Measurements from ENCODE around the gene RAD50.

The RAD50 gene

DNA sequence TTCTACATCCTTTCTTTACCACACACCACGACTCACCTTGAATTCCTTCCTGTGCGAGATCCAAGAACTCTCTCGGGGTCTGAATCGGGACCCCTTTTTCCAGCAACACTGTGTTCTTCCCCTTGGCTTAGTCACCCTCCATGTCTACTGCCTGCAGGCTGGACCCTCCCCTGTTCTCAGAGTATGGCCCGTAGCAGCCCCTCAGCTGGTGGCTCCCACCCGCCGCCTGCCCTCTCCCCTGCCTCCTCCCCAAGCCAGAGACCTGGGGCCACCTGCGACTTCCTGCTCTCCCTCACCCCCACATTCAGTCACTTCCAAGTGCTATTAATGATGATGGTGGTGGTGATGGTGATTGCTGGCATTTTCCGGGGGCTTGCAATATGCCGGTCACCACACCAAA, 110.5 kb downstream of the RAD50 start:
- no peak for DNase-seq (ENCODE audit: low read depth)
- H3K4me3 ChIP-seq (ENCODE audit: low read depth, low read length): no peak overlapping the region
- in situ Hi-C loops (cut with HindIII; ENCODE audit: low sequenced_read_pairs): no loop called here
- TF ChIP-seq, protein P1, sequence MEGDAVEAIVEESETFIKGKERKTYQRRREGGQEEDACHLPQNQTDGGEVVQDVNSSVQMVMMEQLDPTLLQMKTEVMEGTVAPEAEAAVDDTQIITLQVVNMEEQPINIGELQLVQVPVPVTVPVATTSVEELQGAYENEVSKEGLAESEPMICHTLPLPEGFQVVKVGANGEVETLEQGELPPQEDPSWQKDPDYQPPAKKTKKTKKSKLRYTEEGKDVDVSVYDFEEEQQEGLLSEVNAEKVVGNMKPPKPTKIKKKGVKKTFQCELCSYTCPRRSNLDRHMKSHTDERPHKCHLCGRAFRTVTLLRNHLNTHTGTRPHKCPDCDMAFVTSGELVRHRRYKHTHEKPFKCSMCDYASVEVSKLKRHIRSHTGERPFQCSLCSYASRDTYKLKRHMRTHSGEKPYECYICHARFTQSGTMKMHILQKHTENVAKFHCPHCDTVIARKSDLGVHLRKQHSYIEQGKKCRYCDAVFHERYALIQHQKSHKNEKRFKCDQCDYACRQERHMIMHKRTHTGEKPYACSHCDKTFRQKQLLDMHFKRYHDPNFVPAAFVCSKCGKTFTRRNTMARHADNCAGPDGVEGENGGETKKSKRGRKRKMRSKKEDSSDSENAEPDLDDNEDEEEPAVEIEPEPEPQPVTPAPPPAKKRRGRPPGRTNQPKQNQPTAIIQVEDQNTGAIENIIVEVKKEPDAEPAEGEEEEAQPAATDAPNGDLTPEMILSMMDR (IDR thresholded peaks at IDR 0.05; ENCODE audit: low read depth, low read length, missing control alignments): no peak

DNA sequence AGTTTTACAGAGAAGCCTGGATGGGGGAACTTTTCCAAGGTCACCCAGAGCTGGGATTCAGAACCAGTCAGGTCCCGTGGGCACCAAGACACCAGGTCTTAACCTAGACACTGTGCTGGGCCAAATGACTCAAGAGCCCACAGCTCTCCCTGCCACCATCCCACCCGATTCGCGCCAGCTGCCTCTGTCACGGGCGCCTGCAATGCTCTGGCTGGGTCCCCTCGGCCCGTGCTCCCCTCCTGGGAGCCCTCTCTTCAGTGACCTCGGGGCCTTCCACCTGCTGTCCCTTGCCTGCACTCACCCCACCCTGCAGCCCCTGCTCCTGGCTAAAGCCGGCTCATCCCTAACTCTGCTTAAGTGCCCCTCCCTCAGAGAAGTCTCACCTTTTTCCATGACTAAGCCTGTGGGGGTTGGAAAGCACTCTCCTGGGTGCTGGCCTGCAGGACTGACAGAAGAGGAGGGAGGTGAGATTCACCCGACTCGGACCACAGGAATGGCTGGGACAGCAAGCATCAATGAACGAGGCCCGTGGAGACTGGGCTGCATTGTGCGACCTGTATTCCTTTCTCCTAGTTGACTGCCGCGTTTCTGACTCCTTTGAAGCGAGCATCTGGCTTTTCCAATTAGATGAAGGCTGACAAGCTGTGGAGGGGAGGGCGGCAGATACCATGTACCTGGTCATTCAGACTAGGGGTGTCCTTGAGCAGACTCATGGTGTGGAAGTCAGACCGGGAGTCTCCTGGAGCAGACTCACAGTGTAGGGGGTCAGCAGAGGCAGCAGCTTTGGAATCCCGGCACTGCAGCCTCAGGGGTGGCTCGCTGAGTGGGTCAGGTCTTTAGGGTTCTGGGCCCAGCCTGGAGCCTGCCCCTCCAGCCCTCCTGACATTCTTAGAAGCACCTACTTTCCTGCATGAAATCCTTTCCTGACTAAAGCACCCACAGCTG, 111.3 kb downstream of the RAD50 start:
- no peak overlapping the region for H3K4me3 ChIP-seq (ENCODE audit: low read depth, low read length)
- TF ChIP-seq, protein P1 (IDR thresholded peaks at IDR 0.05; ENCODE audit: low read depth, low read length, missing control alignments): no peak
- no peak for DNase-seq (ENCODE audit: low read depth)
- in situ Hi-C loops (cut with HindIII; ENCODE audit: low sequenced_read_pairs): no loop called here

DNA sequence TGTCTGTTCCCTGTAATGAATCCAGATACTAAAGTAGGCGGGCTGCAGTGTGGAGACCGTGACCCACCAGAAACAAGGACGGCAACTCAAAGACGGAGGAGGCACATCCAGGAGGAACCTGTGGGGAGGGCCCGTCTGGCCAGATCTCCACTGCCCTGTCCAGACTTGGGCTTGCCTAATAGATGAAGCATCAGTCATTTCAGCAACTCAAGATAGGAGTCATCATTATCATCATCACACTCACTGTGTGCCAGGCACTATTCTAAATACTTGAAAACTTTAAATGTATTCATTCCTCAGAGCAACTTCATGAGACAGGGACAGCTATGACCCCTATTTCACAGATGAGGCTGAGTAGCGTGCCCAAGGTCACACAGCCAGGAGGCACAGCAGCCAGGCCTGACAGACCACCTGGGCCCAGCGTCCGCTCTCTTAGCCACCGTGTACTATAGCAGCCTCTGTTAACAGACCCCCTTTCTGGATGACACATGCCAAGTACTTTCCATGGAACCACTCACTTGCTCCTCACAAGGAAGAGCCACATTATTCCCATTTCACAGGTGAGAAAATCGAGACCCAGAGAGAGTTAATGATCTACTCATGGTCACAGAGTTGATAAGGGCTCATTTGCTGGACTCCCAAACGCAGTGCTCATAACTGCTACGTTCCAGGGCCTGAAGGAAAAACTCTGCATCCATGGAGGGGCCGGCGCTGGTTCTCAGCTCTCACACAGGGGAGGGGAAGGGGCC, 112.1 kb downstream of the RAD50 start:
- in situ Hi-C loops (cut with HindIII; ENCODE audit: low sequenced_read_pairs): no loop called here
- TF ChIP-seq, protein P1 (IDR thresholded peaks at IDR 0.05; ENCODE audit: low read depth, low read length, missing control alignments): no peak
- DNase-seq (ENCODE audit: low read depth): no peak
- H3K4me3 ChIP-seq (ENCODE audit: low read depth, low read length): no peak overlapping the region

DNA sequence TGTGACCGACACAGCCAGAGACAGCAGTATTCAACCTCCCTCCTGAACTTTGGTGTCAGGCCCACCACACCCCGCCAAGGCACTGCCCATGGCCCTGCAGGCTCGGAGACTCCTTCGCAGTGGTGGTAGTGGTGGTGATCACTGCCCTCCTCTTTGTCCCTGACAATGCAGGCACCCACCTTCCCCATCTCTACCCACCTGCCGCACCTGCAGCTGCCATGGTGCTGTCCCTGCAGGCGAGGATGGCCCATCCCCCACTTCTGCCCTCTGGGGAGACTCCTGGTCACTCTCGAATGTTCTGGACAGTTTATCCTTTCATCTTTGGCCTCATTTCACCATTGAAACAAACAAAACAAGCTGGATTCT, 112.7 kb downstream of the RAD50 start:
- in situ Hi-C loops (cut with HindIII; ENCODE audit: low sequenced_read_pairs): no loop called here

GRCh38 chr5:132669966-132670882, 113.4 kb downstream of the RAD50 start:
- in situ Hi-C loops (cut with HindIII; ENCODE audit: low sequenced_read_pairs): no loop called here
- no peak for DNase-seq (ENCODE audit: low read depth)
- TF ChIP-seq, protein P1 (IDR thresholded peaks at IDR 0.05; ENCODE audit: low read depth, low read length, missing control alignments): no peak
- no peak overlapping the region for H3K4me3 ChIP-seq (ENCODE audit: low read depth, low read length)

More for the DNA sequence above, 112.7 kb downstream of the RAD50 start:
- DNase-seq (ENCODE audit: low read depth): no peak
- TF ChIP-seq, protein P1 (IDR thresholded peaks at IDR 0.05; ENCODE audit: low read depth, low read length, missing control alignments): no peak
- no peak overlapping the region for H3K4me3 ChIP-seq (ENCODE audit: low read depth, low read length)

DNA sequence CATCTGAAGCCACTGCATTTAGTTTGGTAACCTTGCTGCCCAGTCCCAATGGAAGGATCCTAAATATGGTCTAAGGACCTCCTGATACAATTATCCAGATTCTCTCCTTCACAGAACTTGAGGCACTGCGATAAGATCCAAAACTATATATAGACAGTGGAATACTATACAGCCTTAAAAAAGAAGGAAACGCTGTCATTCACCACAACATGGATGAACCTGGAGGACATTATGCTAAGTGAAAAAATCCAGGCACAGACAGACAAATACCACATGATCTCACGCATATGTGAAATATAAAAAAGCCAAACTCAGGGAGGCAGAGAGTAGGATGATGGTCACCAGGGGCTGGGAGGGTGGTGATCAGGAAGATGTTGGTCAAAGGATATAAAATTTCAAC, 114.2 kb downstream of the RAD50 start:
- no peak overlapping the region for H3K4me3 ChIP-seq (ENCODE audit: low read depth, low read length)
- in situ Hi-C loops (cut with HindIII; ENCODE audit: low sequenced_read_pairs): no loop called here
- TF ChIP-seq, protein P1 (IDR thresholded peaks at IDR 0.05; ENCODE audit: low read depth, low read length, missing control alignments): no peak
- DNase-seq (ENCODE audit: low read depth): no peak

Measured in astrocyte of the cerebellum (primary cell).